Stimulated activated CD8-positive, alpha-beta memory T cell treated with anti-CD3 and anti-CD28 coated beads, Interleukin-12 subunit alpha, Interleukin-12 subunit beta, amount 100 ng/mL, for 4 hours (primary cell): ENCODE measurements around the gene SMYD3.

Source experiments
- DNase-seq: peaks from one replicate; pipeline ENCODE4 v3.0.0-alpha.2; 2020; ENCODE audit warnings: low read depth

SMYD3 gene

DNA sequence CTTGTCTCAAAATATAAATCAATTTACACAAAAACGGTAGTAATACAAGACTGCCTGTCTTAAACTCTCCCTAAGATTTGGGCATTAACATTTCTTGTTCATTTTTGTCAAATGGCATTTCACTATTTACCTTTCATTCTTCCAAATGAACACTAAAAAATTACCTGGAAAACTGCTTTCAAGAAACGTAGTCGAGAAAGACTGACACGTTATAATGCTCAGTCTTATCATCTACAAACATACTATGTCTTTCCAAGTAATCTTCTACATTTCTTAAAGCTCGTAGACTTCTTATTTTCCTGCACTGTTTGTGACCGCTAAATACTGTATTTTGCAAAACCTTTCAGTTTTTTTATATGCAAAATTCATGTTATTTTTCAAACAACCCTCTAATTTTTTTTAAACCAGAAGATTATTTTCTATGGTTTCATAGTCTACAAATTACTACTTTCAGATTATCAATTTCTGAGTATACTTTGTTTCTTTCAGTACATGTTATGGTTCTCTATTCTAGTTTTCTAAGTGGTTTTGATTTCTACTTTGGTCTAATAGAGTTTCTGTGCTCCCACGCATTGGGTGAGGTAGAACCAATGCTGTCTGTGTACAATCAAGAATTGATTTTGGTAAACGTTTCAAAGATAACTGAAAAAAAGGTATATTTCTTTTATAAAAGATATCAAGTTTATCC is 336.4 kb downstream of the SMYD3 start:
- no peak for DNase-seq

GRCh38 chr1:246169486-246169885 is 337.6 kb downstream of the SMYD3 start:
- DNase-seq = no peak

DNA sequence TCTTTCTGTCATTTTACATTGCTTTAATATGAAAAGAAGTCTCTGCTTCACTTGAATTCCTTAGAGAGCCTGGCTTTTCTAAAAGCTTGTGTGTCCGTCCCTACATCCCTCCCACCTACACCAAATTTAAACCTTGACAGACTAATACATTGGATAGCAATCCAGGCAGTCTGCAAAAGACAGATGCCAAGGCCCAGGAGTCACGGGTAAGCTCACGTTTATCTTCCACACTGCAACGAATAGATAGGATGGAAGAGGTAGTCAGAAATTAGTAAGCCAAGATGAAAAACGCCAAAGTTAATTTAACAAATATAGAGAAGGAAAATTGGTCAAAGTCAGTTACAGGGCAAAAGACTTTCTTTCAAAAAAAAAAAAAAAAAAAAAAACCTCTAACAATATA is 338.1 kb downstream of the SMYD3 start:
- DNase-seq = no peak

GRCh38 chr1:246166841-246167240 is 340.2 kb downstream of the SMYD3 start:
- no peak for DNase-seq

GRCh38 chr1:246165826-246166709 is 341.0 kb downstream of the SMYD3 start:
- DNase-seq = no peak

GRCh38 chr1:246164764-246165163 is 342.3 kb downstream of the SMYD3 start:
- no peak for DNase-seq

DNA sequence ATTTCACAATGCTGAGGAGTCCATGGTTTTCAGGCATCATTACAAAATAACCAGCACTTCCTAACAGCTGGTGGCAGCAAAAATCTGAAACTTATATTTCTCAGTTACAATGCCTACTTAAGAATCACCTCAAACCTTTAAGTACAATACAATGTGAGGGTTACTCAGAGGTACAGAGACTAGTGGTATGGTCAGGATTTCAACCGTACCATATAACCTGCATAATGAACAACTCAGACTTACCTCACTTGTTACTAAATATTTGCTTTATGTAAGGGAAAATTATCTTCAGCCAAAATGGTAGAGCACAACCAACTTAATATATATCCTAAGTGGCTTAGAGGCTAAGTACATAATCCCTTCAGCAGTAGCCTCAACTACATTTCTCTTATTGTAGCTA is 344.5 kb downstream of the SMYD3 start:
- no peak for DNase-seq

- no peak for DNase-seq
Measured at GRCh38 chr1:246161626-246162025, 345.5 kb downstream of the SMYD3 start.

- no peak for DNase-seq
Measured at GRCh38 chr1:246160905-246161304, 346.2 kb downstream of the SMYD3 start.

- no peak for DNase-seq
Measured at GRCh38 chr1:246160374-246160773, 346.7 kb downstream of the SMYD3 start.

GRCh38 chr1:246159279-246160227 is 347.5 kb downstream of the SMYD3 start:
- no peak for DNase-seq

GRCh38 chr1:246158131-246158530 is 348.9 kb downstream of the SMYD3 start:
- no peak for DNase-seq

GRCh38 chr1:246157516-246157915 is 349.6 kb downstream of the SMYD3 start:
- no peak for DNase-seq

GRCh38 chr1:246156847-246157246 is 350.2 kb downstream of the SMYD3 start:
- DNase-seq = no peak

DNA sequence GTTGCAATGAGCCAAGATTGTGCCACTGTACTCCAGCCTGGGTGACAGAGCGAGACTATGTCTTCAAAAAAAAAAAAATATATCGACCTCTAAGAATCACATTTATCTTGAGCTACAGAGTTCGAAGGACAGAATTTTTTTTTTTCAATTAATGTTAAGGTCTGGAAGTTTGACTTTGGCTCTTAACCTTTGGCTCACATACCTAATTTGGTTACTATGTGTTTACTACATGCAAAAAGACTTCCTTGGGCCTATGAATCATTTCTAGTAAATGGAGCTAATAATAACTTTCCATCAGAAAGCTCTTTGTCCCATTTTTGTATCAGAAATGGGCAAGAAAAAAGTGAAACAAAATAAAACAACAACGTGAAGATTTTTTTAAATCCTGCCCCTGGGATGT is 351.2 kb downstream of the SMYD3 start:
- no peak for DNase-seq

- DNase-seq = no peak
Measured at GRCh38 chr1:246153796-246154212, 353.3 kb downstream of the SMYD3 start.

DNA sequence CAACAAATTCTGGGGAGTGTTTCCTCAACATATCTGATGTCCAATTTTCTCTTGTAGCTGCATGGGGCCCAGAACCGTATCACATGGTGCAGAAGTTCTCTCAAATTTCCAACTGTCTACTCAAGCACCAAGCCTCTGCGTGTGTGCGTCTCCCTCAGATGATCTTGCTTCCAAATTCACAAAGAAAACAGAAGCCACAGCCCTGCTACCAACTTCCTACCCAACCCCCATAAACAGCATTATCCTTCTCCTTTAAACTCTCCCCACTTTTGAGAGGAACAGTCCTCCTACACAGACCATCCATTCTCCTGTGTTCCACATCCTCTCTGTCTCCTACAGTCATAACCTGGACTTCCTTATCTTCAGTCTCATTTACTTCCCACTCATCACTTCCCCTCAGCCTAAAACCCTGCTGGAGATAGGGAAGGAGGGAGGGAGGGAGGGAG is 354.1 kb downstream of the SMYD3 start:
- no peak for DNase-seq

GRCh38 chr1:246151796-246152434 is 355.2 kb downstream of the SMYD3 start:
- no peak for DNase-seq

DNA sequence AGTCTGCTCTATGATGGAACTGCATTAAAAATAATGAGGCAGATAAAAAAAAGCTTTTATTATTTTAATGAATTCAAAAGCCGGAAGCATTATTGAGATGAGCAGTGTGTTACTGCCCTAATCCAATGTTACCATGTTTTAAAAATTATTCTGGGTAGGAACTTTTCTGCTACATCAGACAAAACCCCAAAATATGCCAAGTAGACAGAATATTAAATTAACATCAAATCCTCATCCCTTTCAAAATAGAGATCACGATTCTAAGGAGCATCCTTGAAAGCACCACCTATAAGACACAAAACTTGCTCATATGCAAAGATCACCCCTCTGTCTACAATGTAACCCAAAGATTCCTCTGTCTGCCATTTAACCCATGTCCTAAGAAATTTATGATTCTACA is 357.5 kb downstream of the SMYD3 start:
- no peak for DNase-seq

DNA sequence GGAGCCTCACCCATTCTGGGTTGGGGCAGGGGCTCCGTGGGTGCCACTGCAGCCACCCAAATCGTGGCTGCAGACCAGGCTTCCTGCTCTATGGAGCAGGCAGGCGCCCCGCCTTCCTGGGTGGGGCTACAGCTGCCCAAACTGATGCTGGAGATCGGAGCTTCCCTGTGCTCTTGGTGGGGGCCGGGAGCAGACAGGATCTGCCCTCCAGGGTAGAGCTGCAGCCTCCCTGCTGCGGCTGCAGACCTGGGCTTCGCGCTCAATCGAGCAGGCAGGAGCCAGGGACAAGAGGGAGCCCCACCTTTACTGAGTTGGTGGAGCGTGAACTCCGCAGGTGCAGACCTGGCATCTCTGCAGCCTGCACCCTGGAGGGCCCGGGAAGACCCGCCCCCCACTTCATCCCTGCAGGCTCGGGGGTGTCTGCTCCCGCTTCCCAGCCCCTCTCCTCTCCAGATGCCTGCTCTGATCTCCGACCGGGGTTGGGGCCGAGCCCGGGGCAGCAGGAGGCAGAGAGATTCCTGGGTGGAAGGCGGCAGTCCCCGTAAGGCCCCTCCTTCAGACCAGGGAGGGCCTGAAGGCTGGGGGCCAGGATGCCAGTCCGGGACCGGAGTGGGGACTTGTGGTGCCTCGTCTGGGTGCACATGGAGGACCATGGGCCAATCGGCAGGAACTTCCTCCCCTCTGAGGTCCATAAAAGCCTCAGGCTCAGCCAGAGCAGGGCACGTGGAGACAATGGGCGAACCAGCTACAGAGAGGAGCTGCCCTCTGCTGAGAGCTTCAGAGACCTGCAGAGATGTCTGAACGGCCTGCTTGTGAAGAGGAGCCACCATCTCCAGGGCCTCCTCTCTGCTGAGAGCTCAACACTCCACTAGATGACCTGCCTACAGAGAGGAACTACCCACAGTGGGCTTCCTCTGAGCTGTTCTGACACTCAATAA is 359.3 kb downstream of the SMYD3 start:
- DNase-seq = no peak
